HG03060 (cell line): ENCODE results near the gene NUTF2.
A peak's percentile ranks its signal among the peaks of the same experiment; 100 is the strongest.
"Not testable (repeated sequence)": the region's sequence is repeated elsewhere in the genome, so short reads cannot be mapped to it uniquely, and the experiment has no call there.

Experiments
- ATAC-seq: cut with Tn5 transposase; IDR thresholded peaks from one replicate; pipeline ENCODE4 v1.9.1; 2021; ENCODE audit warnings: low read depth, moderate number of reproducible peaks; ENCODE audit not compliant: unreplicated experiment

The NUTF2 gene

GRCh38 chr16:67883146-67883871, 36.6 kb downstream of the NUTF2 start:
- ATAC-seq, result no peak

- ATAC-seq, result no peak
Observed at GRCh38 chr16:67883872-67884261, 37.1 kb downstream of the NUTF2 start.

GRCh38 chr16:67884684-67885083, 38.0 kb downstream of the NUTF2 start, which contains the start of gene NRN1L:
NRN1L (plus strand) TSS chr16:67884885; CDS start chr16:67884904, 19 bp downstream.
- no peak for ATAC-seq

GRCh38 chr16:67885545-67885944, 38.8 kb downstream of the NUTF2 start:
- ATAC-seq, result no peak

GRCh38 chr16:67885976-67886375, 39.2 kb downstream of the NUTF2 start:
- no peak for ATAC-seq

GRCh38 chr16:67886387-67886786, 39.7 kb downstream of the NUTF2 start:
- ATAC-seq, result no peak

- no peak for ATAC-seq
Observed at GRCh38 chr16:67888331-67888730, 41.6 kb downstream of the NUTF2 start.

- ATAC-seq, result no peak
Observed at GRCh38 chr16:67892375-67892774, 45.6 kb downstream of the NUTF2 start.

- peak; percentile 50 for ATAC-seq
Observed at GRCh38 chr16:67892899-67893742, 46.4 kb downstream of the NUTF2 start, which contains the start of gene PSKH1. PSKH1 (plus strand) TSS chr16:67893254; CDS start chr16:67908750, 15,496 bp downstream.

- ATAC-seq, result no peak
Observed at GRCh38 chr16:67893743-67894399, 47.1 kb downstream of the NUTF2 start.

GRCh38 chr16:67897231-67897630, 50.5 kb downstream of the NUTF2 start:
- no peak for ATAC-seq

- ATAC-seq, result no peak
Observed at GRCh38 chr16:67901734-67902133, 55.0 kb downstream of the NUTF2 start.

- ATAC-seq, result no peak
Observed at GRCh38 chr16:67902831-67903230, 56.1 kb downstream of the NUTF2 start.

- ATAC-seq, result no peak
Observed at GRCh38 chr16:67907397-67908180, 60.9 kb downstream of the NUTF2 start.

GRCh38 chr16:67909056-67909742, 62.5 kb downstream of the NUTF2 start:
- no peak for ATAC-seq

GRCh38 chr16:67910158-67910557, 63.4 kb downstream of the NUTF2 start:
- ATAC-seq, result no peak

GRCh38 chr16:67914758-67915495, 68.2 kb downstream of the NUTF2 start:
- ATAC-seq, result no peak

- ATAC-seq, result not testable (repeated sequence)
Observed at GRCh38 chr16:67915496-67915769, 68.7 kb downstream of the NUTF2 start.
